Thyroid gland (tissue), 4 donors: ENCODE results near the gene SSH3.

Experiments
- CTCF ChIP-seq, 6 experiments: fragments of 200-600 bp in 3 of 6; fragments of 450-650 bp in 3 of 6; sonication (generic) in 3 of 6; IDR thresholded peaks; one replicate each; pipeline ENCODE4 v1.5.1; 2016 to 2019; ENCODE audit warnings: antibody characterized with exemption in 6 of 6, mild to moderate bottlenecking in 2 of 6, inconsistent platforms in 1 of 6, moderate library complexity in 1 of 6
- POLR2A ChIP-seq, 2 donors: fragments of 450-650 bp; IDR thresholded peaks; one replicate each; pipeline ENCODE4 v1.6.1; 2017; ENCODE audit warnings: antibody characterized with exemption in 2 of 2, mild to moderate bottlenecking in 2 of 2, moderate library complexity in 1 of 2

- TF ChIP-seq POLR2A (IDR thresholded peaks at IDR 0.05) (no peak), CTCF (IDR thresholded peaks at IDR 0.05) (no peak)
These were observed 38.3 kb upstream of the SSH3 start for GRCh38 chr11:67264877-67265632.
